ENCODE data around the gene CLEC2L.
"Not testable (repeated sequence)": the region's sequence is repeated elsewhere in the genome, so short reads cannot be mapped to it uniquely, and the experiment has no call there.

Gene CLEC2L

DNA sequence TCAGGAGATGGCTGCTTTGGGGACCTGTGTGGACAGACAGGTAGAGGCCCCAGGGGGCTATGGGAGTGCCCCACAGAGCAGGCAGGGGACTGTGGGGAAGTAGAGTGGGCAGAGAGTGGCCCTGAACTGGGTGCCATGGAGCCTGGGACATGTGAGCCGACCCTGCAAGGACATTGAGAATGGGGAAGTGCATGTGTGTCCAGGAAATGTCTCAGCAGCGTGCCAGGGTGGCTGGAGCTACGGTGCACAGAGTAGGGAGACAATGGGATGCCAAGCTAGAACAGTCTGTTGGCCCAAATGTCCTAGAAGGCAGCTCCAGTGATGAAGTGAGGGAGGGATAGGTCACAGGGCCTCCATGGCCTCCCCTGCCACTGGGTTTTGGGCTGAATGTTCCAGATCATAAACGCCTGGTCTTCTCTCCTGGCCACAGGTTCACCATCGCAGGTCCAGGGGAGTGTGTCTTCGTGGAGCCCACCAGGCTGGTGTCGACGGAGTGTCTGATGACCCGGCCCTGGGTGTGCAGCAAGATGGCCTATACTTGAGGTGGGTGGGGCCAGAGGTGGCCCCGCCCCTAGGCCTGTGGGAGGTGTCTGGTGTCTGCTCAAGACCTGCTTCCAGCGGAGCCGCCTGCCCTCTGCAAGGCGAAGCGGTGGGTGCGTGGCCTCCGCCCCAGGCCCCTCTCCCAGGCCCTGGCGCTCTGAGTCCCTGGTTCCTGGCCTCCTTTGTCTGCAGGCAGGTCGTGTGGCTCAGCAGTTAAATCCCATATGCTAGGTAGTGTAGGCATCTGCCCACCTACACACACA is 20.5 kb downstream of the CLEC2L start:
- DNase-seq (ENCODE audit: insufficient read length, low spot score) (no peak), FAIRE-seq (no peak)

GRCh38 chr7:139544645-139545044 is 21.2 kb downstream of the CLEC2L start:
- no peak for FAIRE-seq
- DNase-seq (ENCODE audit: insufficient read length, low spot score): no peak
- TF ChIP-seq TAF1 (IDR thresholded peaks at IDR 0.05; ENCODE audit: low read depth, low read length): no peak
- no peak for TF ChIP-seq POLR2AphosphoS5 (IDR thresholded peaks at IDR 0.05; ENCODE audit: low read depth, low read length)
- TF ChIP-seq POU2F2 (IDR thresholded peaks at IDR 0.05; ENCODE audit: low read depth, low read length): no peak
- no peak for TF ChIP-seq POLR2A (IDR thresholded peaks at IDR 0.05; ENCODE audit: low read depth, low read length)
- TF ChIP-seq SPI1 (IDR thresholded peaks at IDR 0.05; ENCODE audit: low read depth, low read length): no peak
- no peak for TF ChIP-seq PAX5 (IDR thresholded peaks at IDR 0.05; ENCODE audit: insufficient read depth, low read length, severe bottlenecking)

More for the DNA sequence above, 20.5 kb downstream of the CLEC2L start:
- TF ChIP-seq SPI1 (IDR thresholded peaks at IDR 0.05; ENCODE audit: low read depth, low read length) (peak; percentile 51), TAF1 (IDR thresholded peaks at IDR 0.05; ENCODE audit: low read depth, low read length) (no peak)

DNA sequence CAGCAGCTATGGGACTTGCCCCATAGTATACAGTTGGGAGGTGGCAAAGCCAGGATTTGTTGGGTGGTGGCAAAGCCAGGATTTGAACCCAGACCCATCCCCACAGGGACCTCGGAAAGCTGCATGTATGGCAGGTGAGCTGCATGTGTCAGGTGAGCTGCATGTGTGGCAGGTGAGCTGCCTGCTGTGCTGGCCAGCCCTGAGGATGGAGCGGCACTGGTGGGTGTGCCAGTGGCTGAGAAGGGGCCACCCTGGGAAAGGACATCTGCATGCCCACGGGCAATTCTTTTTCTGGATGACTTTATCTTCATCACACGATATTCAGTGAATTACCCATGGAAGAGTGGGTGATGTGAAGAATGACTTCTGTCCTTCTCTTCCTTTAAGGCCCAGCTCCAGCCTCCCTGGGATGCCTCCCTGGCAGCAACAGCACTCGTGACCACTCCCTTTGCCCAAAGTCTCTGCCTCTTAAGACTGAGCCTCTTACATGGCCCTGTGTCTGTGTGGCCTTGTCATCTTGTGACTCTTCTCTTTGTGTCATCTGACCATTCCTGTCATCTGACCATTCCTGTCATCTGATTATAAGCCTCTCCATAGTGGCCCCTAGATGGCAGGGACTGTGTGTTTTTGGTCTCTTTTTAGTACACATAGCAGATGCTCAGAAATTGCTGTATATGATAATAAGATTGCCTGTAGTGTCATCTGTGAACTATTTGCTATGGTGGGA is 25.0 kb downstream of the CLEC2L start:
- TF ChIP-seq POLR2AphosphoS5 (IDR thresholded peaks at IDR 0.05; ENCODE audit: low read depth, low read length): no peak
- no peak for TF ChIP-seq SPI1 (IDR thresholded peaks at IDR 0.05; ENCODE audit: low read depth, low read length)
- no peak for TF ChIP-seq TAF1 (IDR thresholded peaks at IDR 0.05; ENCODE audit: low read depth, low read length)
- no peak for TF ChIP-seq POLR2A (IDR thresholded peaks at IDR 0.05; ENCODE audit: low read depth, low read length)
- TF ChIP-seq PAX5 (IDR thresholded peaks at IDR 0.05; ENCODE audit: insufficient read depth, low read length, severe bottlenecking): no peak
- no peak for TF ChIP-seq POU2F2 (IDR thresholded peaks at IDR 0.05; ENCODE audit: low read depth, low read length)
- DNase-seq (ENCODE audit: insufficient read length, low spot score) (no peak), FAIRE-seq (no peak)

GRCh38 chr7:139553991-139554700 is 30.7 kb downstream of the CLEC2L start:
- DNase-seq (ENCODE audit: insufficient read length, low spot score); FAIRE-seq: not testable (repeated sequence)

DNA sequence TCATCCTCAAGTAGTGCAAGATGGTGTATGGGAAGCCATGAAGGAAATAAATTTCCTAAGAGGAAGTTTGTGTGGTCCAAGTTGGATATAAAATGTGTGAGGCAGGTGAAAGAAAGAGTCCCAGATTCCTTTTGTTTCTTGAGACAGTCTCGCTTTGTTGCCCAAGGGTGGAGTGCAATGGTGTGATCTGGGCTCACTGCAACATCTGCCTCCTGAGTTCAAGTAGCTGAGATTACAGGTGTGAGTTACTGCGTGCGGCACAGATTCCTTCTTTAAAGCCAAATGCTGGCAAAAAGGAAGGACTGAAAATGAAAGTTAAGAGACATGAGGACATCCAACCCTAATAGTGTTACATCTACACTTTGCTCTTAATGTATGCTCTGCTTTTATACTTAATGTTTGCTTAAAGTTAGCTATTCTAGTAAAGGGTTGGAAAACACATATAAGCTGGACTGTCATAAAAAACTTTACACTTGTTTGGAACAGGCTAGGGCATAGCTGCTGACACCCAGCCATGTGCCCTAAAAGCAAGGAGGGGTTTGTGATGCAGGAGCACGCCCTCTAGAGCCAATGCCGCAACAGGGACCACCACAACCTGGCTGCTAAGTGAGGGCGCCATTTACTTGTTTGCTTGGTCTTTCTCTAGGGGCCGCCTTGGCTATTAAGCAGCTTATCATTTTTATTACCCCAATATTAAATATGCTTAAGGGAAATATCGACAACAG is 34.5 kb downstream of the CLEC2L start:
- no peak for DNase-seq (ENCODE audit: insufficient read length, low spot score)
- no peak for TF ChIP-seq POLR2A (IDR thresholded peaks at IDR 0.05; ENCODE audit: low read depth, low read length)
- no peak for TF ChIP-seq PAX5 (IDR thresholded peaks at IDR 0.05; ENCODE audit: insufficient read depth, low read length, severe bottlenecking)
- TF ChIP-seq POLR2AphosphoS5 (IDR thresholded peaks at IDR 0.05; ENCODE audit: low read depth, low read length): no peak
- TF ChIP-seq TAF1 (IDR thresholded peaks at IDR 0.05; ENCODE audit: low read depth, low read length): no peak
- no peak for TF ChIP-seq SPI1 (IDR thresholded peaks at IDR 0.05; ENCODE audit: low read depth, low read length)
- TF ChIP-seq POU2F2 (IDR thresholded peaks at IDR 0.05; ENCODE audit: low read depth, low read length): no peak
- no peak for FAIRE-seq

GRCh38 chr7:139559364-139560105 is 36.0 kb downstream of the CLEC2L start:
- no peak for FAIRE-seq
- TF ChIP-seq TAF1 (IDR thresholded peaks at IDR 0.05; ENCODE audit: low read depth, low read length) (no peak), PAX5 (IDR thresholded peaks at IDR 0.05; ENCODE audit: insufficient read depth, low read length, severe bottlenecking) (no peak), SPI1 (IDR thresholded peaks at IDR 0.05; ENCODE audit: low read depth, low read length) (no peak), POU2F2 (IDR thresholded peaks at IDR 0.05; ENCODE audit: low read depth, low read length) (no peak), POLR2A (IDR thresholded peaks at IDR 0.05; ENCODE audit: low read depth, low read length) (no peak), POLR2AphosphoS5 (IDR thresholded peaks at IDR 0.05; ENCODE audit: low read depth, low read length) (no peak)
- DNase-seq (ENCODE audit: insufficient read length, low spot score): no peak

DNA sequence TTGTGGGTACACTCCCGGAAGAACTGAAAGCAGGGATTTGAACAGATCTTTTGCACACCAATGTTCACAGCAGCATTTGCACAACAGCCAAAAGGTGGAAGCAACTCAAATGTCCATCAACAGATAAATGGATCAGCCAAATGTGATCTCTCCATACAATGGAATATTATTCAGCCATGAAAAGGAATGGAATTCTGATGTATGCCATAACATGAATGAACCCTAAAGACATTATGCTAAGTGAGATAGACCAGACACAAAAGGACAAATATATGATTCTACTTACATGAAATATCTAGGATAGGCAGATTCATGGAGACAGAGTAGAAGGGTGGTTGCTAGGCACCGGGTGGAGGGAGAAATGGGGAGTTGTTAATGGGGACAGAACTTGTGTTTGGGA is 36.7 kb downstream of the CLEC2L start:
- TF ChIP-seq TAF1 (IDR thresholded peaks at IDR 0.05; ENCODE audit: low read depth, low read length) (no peak), POLR2A (IDR thresholded peaks at IDR 0.05; ENCODE audit: low read depth, low read length) (no peak), POU2F2 (IDR thresholded peaks at IDR 0.05; ENCODE audit: low read depth, low read length) (no peak), PAX5 (IDR thresholded peaks at IDR 0.05; ENCODE audit: insufficient read depth, low read length, severe bottlenecking) (no peak), SPI1 (IDR thresholded peaks at IDR 0.05; ENCODE audit: low read depth, low read length) (no peak), POLR2AphosphoS5 (IDR thresholded peaks at IDR 0.05; ENCODE audit: low read depth, low read length) (no peak)
- FAIRE-seq (no peak), DNase-seq (ENCODE audit: insufficient read length, low spot score) (no peak)

GRCh38 chr7:139560678-139561077 is 37.2 kb downstream of the CLEC2L start:
- TF ChIP-seq SPI1 (IDR thresholded peaks at IDR 0.05; ENCODE audit: low read depth, low read length): no peak
- TF ChIP-seq POLR2AphosphoS5 (IDR thresholded peaks at IDR 0.05; ENCODE audit: low read depth, low read length): no peak
- TF ChIP-seq POLR2A (IDR thresholded peaks at IDR 0.05; ENCODE audit: low read depth, low read length): no peak
- no peak for TF ChIP-seq PAX5 (IDR thresholded peaks at IDR 0.05; ENCODE audit: insufficient read depth, low read length, severe bottlenecking)
- TF ChIP-seq TAF1 (IDR thresholded peaks at IDR 0.05; ENCODE audit: low read depth, low read length): no peak
- TF ChIP-seq POU2F2 (IDR thresholded peaks at IDR 0.05; ENCODE audit: low read depth, low read length): no peak
- no peak for FAIRE-seq
- DNase-seq (ENCODE audit: insufficient read length, low spot score): no peak
